GM12873 (cell line): ENCODE measurements around the gene LCE1C.

ENCODE experiments used
- TF ChIP-seq, protein P1 (sequence below): IDR thresholded peaks from 2 replicates; pipeline ENCODE4 v1.5.1; 2012; ENCODE audit warnings: low read depth, mild to moderate bottlenecking, moderate library complexity, low read length, control low read depth; ENCODE audit not compliant: insufficient read depth; ENCODE audit errors: missing control alignments

Gene LCE1C

GRCh38 chr1:152806576-152806975 lies at the start of gene LCE1C:
LCE1C (minus strand) TSS chr1:152806651; CDS start chr1:152805478, 1,173 bp downstream.
- TF ChIP-seq, protein P1, sequence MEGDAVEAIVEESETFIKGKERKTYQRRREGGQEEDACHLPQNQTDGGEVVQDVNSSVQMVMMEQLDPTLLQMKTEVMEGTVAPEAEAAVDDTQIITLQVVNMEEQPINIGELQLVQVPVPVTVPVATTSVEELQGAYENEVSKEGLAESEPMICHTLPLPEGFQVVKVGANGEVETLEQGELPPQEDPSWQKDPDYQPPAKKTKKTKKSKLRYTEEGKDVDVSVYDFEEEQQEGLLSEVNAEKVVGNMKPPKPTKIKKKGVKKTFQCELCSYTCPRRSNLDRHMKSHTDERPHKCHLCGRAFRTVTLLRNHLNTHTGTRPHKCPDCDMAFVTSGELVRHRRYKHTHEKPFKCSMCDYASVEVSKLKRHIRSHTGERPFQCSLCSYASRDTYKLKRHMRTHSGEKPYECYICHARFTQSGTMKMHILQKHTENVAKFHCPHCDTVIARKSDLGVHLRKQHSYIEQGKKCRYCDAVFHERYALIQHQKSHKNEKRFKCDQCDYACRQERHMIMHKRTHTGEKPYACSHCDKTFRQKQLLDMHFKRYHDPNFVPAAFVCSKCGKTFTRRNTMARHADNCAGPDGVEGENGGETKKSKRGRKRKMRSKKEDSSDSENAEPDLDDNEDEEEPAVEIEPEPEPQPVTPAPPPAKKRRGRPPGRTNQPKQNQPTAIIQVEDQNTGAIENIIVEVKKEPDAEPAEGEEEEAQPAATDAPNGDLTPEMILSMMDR = no peak

GRCh38 chr1:152855661-152856060 lies 49.2 kb upstream of the LCE1C start:
- TF ChIP-seq, protein P1 = no peak

DNA sequence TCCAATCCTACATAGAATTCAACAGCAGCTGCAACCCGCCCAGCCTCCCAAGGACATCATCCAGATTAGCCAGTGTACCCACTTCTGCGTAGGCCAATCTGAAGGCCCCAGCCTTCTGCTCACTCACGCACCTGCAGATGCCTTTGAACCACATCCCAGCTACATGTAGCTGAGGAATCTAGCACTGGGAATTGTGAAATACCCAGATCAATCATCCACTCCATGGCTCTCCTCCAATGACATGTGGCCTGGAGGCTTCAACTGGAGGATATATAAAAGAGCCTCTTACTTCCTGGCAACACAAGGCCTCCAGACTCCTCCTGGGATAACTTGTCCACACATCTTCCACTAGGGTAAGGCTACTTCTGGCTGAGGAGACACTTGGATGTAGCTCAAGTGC lies 36.1 kb upstream of the LCE1C start, which contains the start of gene LCE6A:
Gene LCE6A (plus strand): TSS at position 301 of the 400 bp plus-strand sequence. CDS start 665 bp downstream, outside the sequence.
- TF ChIP-seq, protein P1 = no peak

GRCh38 chr1:152836870-152837269 lies 30.4 kb upstream of the LCE1C start:
- TF ChIP-seq, protein P1 = no peak

DNA sequence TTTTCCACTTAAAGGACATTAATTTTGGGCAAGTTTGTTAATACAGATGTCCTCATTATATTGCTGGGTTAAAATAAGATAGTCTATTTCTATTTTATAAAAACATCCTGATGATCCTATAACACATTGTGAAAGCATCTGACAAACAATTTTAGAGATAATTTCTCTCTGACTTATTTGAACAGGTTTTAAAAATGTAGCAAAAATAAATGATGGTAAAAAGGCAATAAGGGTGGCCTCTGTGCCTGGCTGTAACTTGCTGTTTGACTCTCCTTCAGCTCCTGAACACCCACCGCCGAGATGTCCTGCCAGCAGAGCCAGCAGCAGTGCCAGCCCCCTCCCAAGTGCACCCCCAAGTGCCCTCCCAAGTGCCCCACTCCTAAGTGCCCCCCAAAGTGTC lies 20.7 kb upstream of the LCE1C start, which contains the start of gene LCE1A:
Gene LCE1A (plus strand): TSS at position 301 of the 400 bp plus-strand sequence. CDS start 0 bp downstream, at position 301.
- TF ChIP-seq, protein P1 = no peak

DNA sequence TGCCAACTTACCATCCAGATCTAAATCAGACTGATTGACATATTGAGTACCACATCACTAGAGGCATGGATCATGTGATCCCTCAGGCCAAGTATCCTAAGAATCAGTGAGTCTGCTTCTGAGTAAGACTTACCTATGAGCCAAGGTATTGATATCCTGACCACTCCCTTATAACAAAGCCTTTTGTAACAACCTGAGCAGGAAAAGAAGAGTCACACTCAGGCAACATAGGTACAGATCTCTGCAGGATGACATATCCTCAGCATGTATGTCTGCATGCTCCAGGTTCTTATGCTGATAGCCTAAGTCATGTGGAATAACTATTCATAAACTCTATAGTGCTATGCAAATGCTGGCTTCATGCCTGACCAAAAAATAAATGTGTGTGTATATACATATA lies 18.5 kb upstream of the LCE1C start:
- TF ChIP-seq, protein P1 = no peak

DNA sequence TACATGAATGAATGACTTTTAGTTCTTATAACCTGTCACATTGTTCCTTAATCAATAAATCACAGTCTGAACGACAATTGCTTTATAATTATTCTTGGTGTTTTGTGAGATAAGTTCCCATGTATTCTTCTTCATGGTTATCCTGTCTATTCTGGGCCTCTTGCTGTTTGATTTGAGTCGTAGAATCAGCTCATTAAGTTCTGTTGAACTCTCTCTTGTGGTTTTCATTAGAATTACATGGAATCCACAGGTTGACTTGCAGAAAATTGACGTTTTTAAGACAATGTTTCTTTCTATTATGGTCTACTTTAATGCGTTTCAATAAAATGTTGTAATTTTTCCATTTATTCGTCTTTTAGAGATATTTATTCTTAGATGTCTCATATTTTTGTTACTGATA lies 16.8 kb upstream of the LCE1C start:
- TF ChIP-seq, protein P1 = no peak
